DOHH2 (cell line): ENCODE measurements around the gene UXT.
"Not testable (repeated sequence)": the region's sequence is repeated elsewhere in the genome, so short reads cannot be mapped to it uniquely, and the experiment has no call there.

Experiments
- H3F3A ChIP-seq: fragments of 200-600 bp; sonication (generic), shearing (Covaris generic); 2 replicates; pipeline ENCODE4 v1.6.0; 2016; ENCODE audit warnings: antibody characterized with exemption, mild to moderate bottlenecking; ENCODE audit not compliant: control insufficient read depth, insufficient read depth
- H3K27ac ChIP-seq: fragments of 200-600 bp; sonication (generic); 2 replicates; pipeline ENCODE4 v1.5.1; 2014; ENCODE audit warnings: low read depth, mild to moderate bottlenecking, low read length, moderate library complexity
- H3K27me3 ChIP-seq: fragments of 200-600 bp; sonication (generic); 2 replicates; pipeline ENCODE4 v1.6.1; 2014; ENCODE audit warnings: mild to moderate bottlenecking, low read length, mixed read lengths; ENCODE audit not compliant: control insufficient read depth
- H3K36me3 ChIP-seq: fragments of 200-600 bp; sonication (generic); 2 replicates; pipeline ENCODE4 v1.6.1; 2014; ENCODE audit warnings: mild to moderate bottlenecking, low read length, moderate library complexity, mixed read lengths; ENCODE audit not compliant: control insufficient read depth
- H3K4me1 ChIP-seq: fragments of 200-600 bp; sonication (generic); 2 replicates; pipeline ENCODE4 v1.6.1; 2014; ENCODE audit warnings: mild to moderate bottlenecking, low read length, mixed read lengths; ENCODE audit not compliant: control insufficient read depth
- H3K4me2 ChIP-seq: fragments of 200-600 bp; sonication (generic); 2 replicates; pipeline ENCODE4 v1.6.0; 2014; ENCODE audit warnings: mild to moderate bottlenecking, low read length, moderate library complexity
- H3K4me3 ChIP-seq: fragments of 200-600 bp; sonication (generic); 2 replicates; pipeline ENCODE4 v1.5.1; 2014; ENCODE audit warnings: mild to moderate bottlenecking, low read length, mixed read lengths
- H3K79me2 ChIP-seq: fragments of 200-600 bp; sonication (generic); 2 replicates; pipeline ENCODE4 v1.6.1; 2014; ENCODE audit warnings: mild to moderate bottlenecking, low read length, mixed read lengths; ENCODE audit not compliant: control insufficient read depth
- H3K9me2 ChIP-seq: fragments of 200-600 bp; sonication (generic); replicated peaks from 2 replicates; pipeline ENCODE4 v1.6.1; 2014; ENCODE audit warnings: mild to moderate bottlenecking, low read length, mixed read lengths; ENCODE audit not compliant: control insufficient read depth
- H3K9me3 ChIP-seq: fragments of 200-600 bp; sonication (generic); 2 replicates; pipeline ENCODE4 v1.6.1; 2014; ENCODE audit warnings: antibody characterized with exemption, low read length, mixed read lengths; ENCODE audit not compliant: control insufficient read depth, insufficient read depth
- H4K20me1 ChIP-seq: fragments of 200-600 bp; sonication (generic); 2 replicates; pipeline ENCODE4 v1.6.0; 2014; ENCODE audit warnings: low read depth, mild to moderate bottlenecking, antibody characterized with exemption, low read length, moderate library complexity; ENCODE audit not compliant: control insufficient read depth, insufficient read depth
- CTCF ChIP-seq: fragments of 200-600 bp; sonication (generic); IDR thresholded peaks from one replicate; pipeline ENCODE4 v1.5.1; 2014; ENCODE audit warnings: antibody characterized with exemption, mild to moderate bottlenecking, low read depth, low read length; ENCODE audit not compliant: poor library complexity, severe bottlenecking
- EZH2phosphoT487 ChIP-seq: fragments of 200-600 bp; sonication (generic); IDR thresholded peaks from 2 replicates; pipeline ENCODE4 v1.6.1; 2017; ENCODE audit warnings: borderline replicate concordance, mild to moderate bottlenecking, antibody characterized with exemption, low read length, moderate library complexity, mixed read lengths

The UXT gene

GRCh38 chrX:47605024-47605423 lies 54.0 kb downstream of the UXT start:
- Histone ChIP-seq H3K4me1 (no peaks in the 10 kb centered on the region), H3K79me2 (no peaks in the 10 kb centered on the region), H3K9me2 (no peaks in the 10 kb centered on the region), H3K4me3 (no peak overlapping the region), H4K20me1 (no peaks in the 10 kb centered on the region), H3K27me3 (no peaks in the 10 kb centered on the region), H3K27ac (no peak overlapping the region), H3K4me2 (no peak overlapping the region), H3K9me3 (no peaks in the 10 kb centered on the region), H3F3A (no peaks in the 10 kb centered on the region), H3K36me3 (no peaks in the 10 kb centered on the region)
- TF ChIP-seq EZH2phosphoT487 (no peak), CTCF (no peak)

GRCh38 chrX:47603125-47603524 lies 55.9 kb downstream of the UXT start:
- not testable (repeated sequence) for H3K9me2 ChIP-seq, H3K27me3 ChIP-seq, H3K4me1 ChIP-seq, H3K4me2 ChIP-seq, H4K20me1 ChIP-seq, H3K27ac ChIP-seq, H3K36me3 ChIP-seq, H3F3A ChIP-seq, H3K4me3 ChIP-seq, H3K79me2 ChIP-seq, H3K9me3 ChIP-seq
